ENCODE data around the gene METTL25B. TPM values are rescaled to one million over a fixed set of nuclear protein-coding genes. Genes with fewer than 3 reads are reported as not detected.
A peak's percentile ranks its signal among the peaks of the same experiment; 100 is the strongest.

The METTL25B gene
- total and polyA plus RNA-seq, 10 of the 15 experiments (the other 5 are each of a cell fraction or from before 2014, with no cell fraction given) = 5.9 to 25.2 (median 13.5) TPM

DNA sequence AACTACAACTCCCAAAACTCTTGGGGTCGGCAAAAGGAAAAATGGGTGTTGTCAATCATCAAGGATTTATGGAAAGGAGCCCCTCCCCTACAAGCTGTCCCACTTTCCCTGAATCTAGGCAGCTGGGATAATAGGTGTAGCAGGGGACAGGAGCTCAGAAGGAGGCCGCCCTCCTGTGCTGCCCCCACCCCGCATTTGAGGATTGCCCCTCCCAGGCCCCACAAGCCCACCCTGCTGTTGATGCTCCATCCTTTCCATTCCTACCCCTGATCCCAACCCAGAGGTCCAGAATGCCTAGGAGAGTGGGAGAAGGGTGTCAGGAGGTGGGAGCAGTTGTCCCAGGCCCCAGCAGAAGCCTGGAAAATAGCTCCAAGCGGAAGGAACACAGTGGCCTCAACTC lies 14.5 kb downstream of the METTL25B start:
- Histone ChIP-seq H3K27me3 (replicated peaks in 1 of 2; ENCODE audit: control insufficient read depth in 2 of 2, insufficient read depth in 2 of 2, low read length in 1 of 2) (no peaks in the 10 kb centered on the region), H3K27ac (ENCODE audit: control insufficient read depth, insufficient read depth) (no peak overlapping the region), H3K9me3 (replicated peaks; ENCODE audit: control insufficient read depth, insufficient read depth, low read length) (no peaks in the 10 kb centered on the region), H3K4me3 (no peak overlapping the region), H3K4me1 (ENCODE audit: control insufficient read depth, insufficient read depth, low read length) (peaks cover 13% of the 10 kb centered on the region), H3K4me2 (ENCODE audit: control insufficient read depth, insufficient read depth) (no peak overlapping the region), H3K79me2 (ENCODE audit: control insufficient read depth, insufficient read depth, low read length) (peaks cover 47% of the 10 kb centered on the region), H4K20me1 (ENCODE audit: control insufficient read depth, insufficient read depth) (no peaks in the 10 kb centered on the region), H2AFZ (ENCODE audit: control insufficient read depth, low read depth, low read length) (no peak overlapping the region), H3K36me3 (ENCODE audit: control insufficient read depth in 2 of 2, insufficient read depth in 2 of 2, low read length in 1 of 2) (peaks cover 23 to 27% of the 10 kb centered on the region in 2 experiments), H3K9ac (ENCODE audit: control insufficient read depth, insufficient read depth, low read length) (no peak overlapping the region)
- ChIA-PET CTCF (interaction anchor here (1.3 to 3.7 kb wide), 2 partner anchors 16 to 53 kb away, joined by 4 to 56 read pairs; partner anchors contain the start of genes ISG20L2 and METTL25B), POLR2A (interaction anchor here (5.4 kb wide), 1 partner anchor 14 kb away, joined by 75 read pairs; the partner anchor contains the start of genes ISG20L2 and METTL25B), SMC1A (ENCODE audit: uncharacterized antibody, unreplicated experiment) (interaction anchor here (1.0 to 5.0 kb wide), 5 partner anchors 9 to 117 kb away, joined by 4 to 57 read pairs (median 6); partner anchors contain the start of genes ISG20L2, METTL25B and PRCC), RAD21 (ENCODE audit: unreplicated experiment) (interaction anchor here (0.7 to 2.7 kb wide), 2 partner anchors 9 to 17 kb away, joined by 4 to 21 read pairs; partner anchors contain the start of gene HDGF)
- in situ Hi-C loops (cut with MboI) = no loop called here
- intact Hi-C loops (cut with micrococcal nuclease; ENCODE audit: unreplicated experiment) = loop anchor here (10.0 kb wide), 1 partner anchor 238 kb away; the partner anchor contains the start of gene MEF2D
- ATAC-seq (no peak), DNase-seq (ENCODE audit: low read depth, low spot score) (no peak), FAIRE-seq (no peak)
- BruUV-seq (replicated peaks) = no TSS peak
- TF ChIP-seq NR2C2 (IDR thresholded peaks at IDR 0.05; ENCODE audit: borderline replicate concordance, control insufficient read depth, insufficient read length, low read depth) (no peak), GABPA (IDR thresholded peaks at IDR 0.05; ENCODE audit: low read depth) (no peak)
- WGBS (ENCODE audit: insufficient coverage, insufficient replicate concordance, low lambda C conversion rate, missing lambda C conversion rate) = 78% methylated on average over 4 of the region's 4 CpGs

DNA sequence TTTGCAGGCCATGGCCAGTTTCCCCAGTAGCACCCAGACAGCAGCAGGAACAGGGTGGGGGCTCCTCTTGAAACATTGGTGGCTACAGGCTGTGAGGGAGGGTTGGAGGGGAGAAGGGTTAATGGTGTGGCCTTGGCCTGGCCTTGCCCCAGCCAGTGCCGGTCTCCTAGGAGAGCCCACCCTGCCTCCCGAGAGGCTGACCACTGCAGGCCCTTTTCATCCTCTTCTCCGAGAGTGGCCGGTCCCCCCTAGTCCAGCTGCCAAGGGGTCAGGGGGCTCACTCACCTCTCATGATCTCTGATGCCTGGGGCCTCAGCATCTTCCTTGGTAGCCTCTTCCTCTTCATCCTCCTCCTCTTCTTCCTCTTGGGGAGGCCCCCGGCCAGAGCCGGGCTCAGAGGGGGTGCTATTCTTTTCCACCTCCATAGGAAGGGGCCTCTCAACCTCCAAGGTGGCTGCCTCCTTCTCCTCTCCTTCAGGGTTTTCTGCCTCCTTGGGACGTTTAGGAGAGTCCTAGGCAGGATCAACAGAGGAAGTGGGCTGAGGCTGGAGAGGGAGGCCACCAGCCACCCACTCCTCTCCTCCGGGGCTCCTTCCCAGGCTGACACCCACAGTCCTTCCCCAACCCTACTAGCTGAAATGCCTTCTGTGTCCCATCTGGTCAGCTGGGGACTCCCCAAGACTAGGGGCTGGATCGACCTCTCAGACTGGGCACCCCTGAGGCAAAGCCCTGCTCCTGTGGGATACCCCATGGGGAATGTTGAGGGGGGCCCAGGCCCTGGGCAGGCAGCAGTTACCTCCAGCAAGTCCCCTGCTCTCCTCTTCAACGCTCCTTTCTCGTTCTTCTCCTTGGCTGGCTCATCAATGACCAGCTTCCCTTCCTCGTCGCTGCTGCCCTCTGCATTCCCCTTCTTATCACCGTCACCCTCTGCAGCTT lies 15.4 kb downstream of the METTL25B start:
- BruUV-seq (replicated peaks) = TSS peak; percentile 39
- DNase-seq (ENCODE audit: low read depth, low spot score) (no peak), ATAC-seq (no peak), FAIRE-seq (no peak)
- peaks cover 19% of the 10 kb centered on the region for H3K4me1 ChIP-seq (ENCODE audit: control insufficient read depth, insufficient read depth, low read length)
- ChIA-PET POLR2A (interaction anchor here (5.4 kb wide), 1 partner anchor 15 kb away, joined by 75 read pairs; the partner anchor contains the start of genes ISG20L2 and METTL25B), SMC1A (ENCODE audit: uncharacterized antibody, unreplicated experiment) (interaction anchor here (3.3 to 5.0 kb wide), 2 partner anchors 16 to 24 kb away, joined by 36 to 57 read pairs; partner anchors contain the start of genes ISG20L2, METTL25B and PRCC), CTCF (interaction anchor here (0.8 to 3.7 kb wide), 2 partner anchors 17 to 18 kb away, joined by 4 to 56 read pairs; partner anchors contain the start of genes ISG20L2 and METTL25B), RAD21 (ENCODE audit: unreplicated experiment) (no interaction called here)
- TF ChIP-seq FOXM1 (IDR thresholded peaks at IDR 0.05; ENCODE audit: low read depth, low read length) (no peak), SPI1 (IDR thresholded peaks at IDR 0.05; ENCODE audit: borderline replicate concordance, insufficient read depth, low read depth, low read length) (no peak), POLR2A (IDR thresholded peaks at IDR 0.05; ENCODE audit: low read depth, low read length) (peak; percentile 33), MEF2A (IDR thresholded peaks at IDR 0.05; ENCODE audit: insufficient read depth, low read depth, low read length) (no peak), HDGF (IDR thresholded peaks at IDR 0.05) (no peak), EGR1 (IDR thresholded peaks at IDR 0.05; ENCODE audit: borderline replicate concordance in 1 of 2, low read depth in 2 of 2, low read length in 2 of 2) (no peak)
- no peak overlapping the region for H3K27ac ChIP-seq (ENCODE audit: control insufficient read depth, insufficient read depth)
- no peaks in the 10 kb centered on the region for H3K9me3 ChIP-seq (replicated peaks; ENCODE audit: control insufficient read depth, insufficient read depth, low read length)
- no peak overlapping the region for H2AFZ ChIP-seq (ENCODE audit: control insufficient read depth, low read depth, low read length)
- peaks cover 23% of the 10 kb centered on the region in 2 experiments for H3K36me3 ChIP-seq (ENCODE audit: control insufficient read depth in 2 of 2, insufficient read depth in 2 of 2, low read length in 1 of 2)
- no peaks in the 10 kb centered on the region for H3K27me3 ChIP-seq (replicated peaks in 1 of 2; ENCODE audit: control insufficient read depth in 2 of 2, insufficient read depth in 2 of 2, low read length in 1 of 2)
- intact Hi-C loops (cut with micrococcal nuclease; ENCODE audit: unreplicated experiment) = loop anchor here (10.0 kb wide), 1 partner anchor 239 kb away; the partner anchor contains the start of gene MEF2D
- no peak overlapping the region for H3K4me3 ChIP-seq
- WGBS (ENCODE audit: insufficient coverage, insufficient replicate concordance, low lambda C conversion rate, missing lambda C conversion rate) = 87% methylated on average over 14 of the region's 14 CpGs
- in situ Hi-C loops (cut with MboI) = no loop called here
- H3K79me2 ChIP-seq (ENCODE audit: control insufficient read depth, insufficient read depth, low read length) = peaks cover 56% of the 10 kb centered on the region
- H3K4me2 ChIP-seq (ENCODE audit: control insufficient read depth, insufficient read depth) = no peak overlapping the region
- no peaks in the 10 kb centered on the region for H4K20me1 ChIP-seq (ENCODE audit: control insufficient read depth, insufficient read depth)
- H3K9ac ChIP-seq (ENCODE audit: control insufficient read depth, insufficient read depth, low read length) = no peak overlapping the region

Measured in GM12878 (cell line).